ENCODE results near the gene ATXN2. TPM values are rescaled to one million over a fixed set of nuclear protein-coding genes. Genes with fewer than 3 reads are reported as not detected.

Gene ATXN2
- total and polyA plus RNA-seq, 2 experiments from 2014 or later = 19.2 to 56.4 TPM

GRCh38 chr12:111412830-111413441 is 186.2 kb downstream of the ATXN2 start:
- in situ Hi-C loops (cut with MboI) = no loop called here
- Histone ChIP-seq H2AFZ (no peak overlapping the region), H3K9me2 (ENCODE audit: insufficient read depth) (no peaks in the 10 kb centered on the region), H3K36me3 (ENCODE audit: low read depth) (no peaks in the 10 kb centered on the region), H3K9me3 (ENCODE audit: low read depth) (no peaks in the 10 kb centered on the region), H3F3A (ENCODE audit: insufficient read depth) (peaks cover 74% of the 10 kb centered on the region), H3K4me2 (ENCODE audit: unreplicated experiment) (no peak overlapping the region), H3K9ac (0 out of 2 replicates have a peak overlapping the region, but pooled peaks have one; percentile 7), H3K79me2 (ENCODE audit: insufficient read depth) (peaks cover 99% of the 10 kb centered on the region), H3K4me1 (ENCODE audit: insufficient read depth) (peaks cover 61% of the 10 kb centered on the region), H3K27ac (peak overlapping the region; percentile 84), H4K20me1 (ENCODE audit: insufficient read depth) (no peaks in the 10 kb centered on the region), H3K27me3 (replicated peaks; ENCODE audit: insufficient read depth) (no peaks in the 10 kb centered on the region), H3K4me3 (no peak overlapping the region)
- no peak for TF ChIP-seq EZH2phosphoT487 (IDR thresholded peaks at IDR 0.05; ENCODE audit: insufficient read depth, low read depth)
- TF ChIP-seq EZH2 (IDR thresholded peaks at IDR 0.05; ENCODE audit: insufficient read depth, poor library complexity, severe bottlenecking) = no peak
- DNase-seq = peak; percentile 45
- 60 to 71% methylated on average over 6 of the region's 6 CpGs for WGBS, 2 experiments (ENCODE audit: low coverage in 1 of 2, low lambda C conversion rate in 2 of 2, missing lambda C conversion rate in 2 of 2)

GRCh38 chr12:111412007-111412829 is 186.9 kb downstream of the ATXN2 start:
- no peak for TF ChIP-seq EZH2 (IDR thresholded peaks at IDR 0.05; ENCODE audit: insufficient read depth, poor library complexity, severe bottlenecking)
- TF ChIP-seq EZH2phosphoT487 (IDR thresholded peaks at IDR 0.05; ENCODE audit: insufficient read depth, low read depth) = no peak
- Histone ChIP-seq H3K27ac (peak overlapping the region; percentile 84), H3F3A (ENCODE audit: insufficient read depth) (peaks cover 78% of the 10 kb centered on the region), H3K9me2 (ENCODE audit: insufficient read depth) (no peaks in the 10 kb centered on the region), H3K9ac (peak overlapping the region; percentile 7; the same call in 1 of the 2 replicates), H3K4me1 (ENCODE audit: insufficient read depth) (peaks cover 65% of the 10 kb centered on the region), H3K36me3 (ENCODE audit: low read depth) (no peaks in the 10 kb centered on the region), H3K4me2 (ENCODE audit: unreplicated experiment) (no peak overlapping the region), H2AFZ (no peak overlapping the region), H3K4me3 (no peak overlapping the region), H3K27me3 (replicated peaks; ENCODE audit: insufficient read depth) (no peaks in the 10 kb centered on the region), H4K20me1 (ENCODE audit: insufficient read depth) (no peaks in the 10 kb centered on the region), H3K79me2 (ENCODE audit: insufficient read depth) (peaks cover 99% of the 10 kb centered on the region), H3K9me3 (ENCODE audit: low read depth) (no peaks in the 10 kb centered on the region)
- in situ Hi-C loops (cut with MboI) = no loop called here
- DNase-seq = peak; percentile 17
- 81 to 83% methylated on average over 15 of the region's 15 CpGs for WGBS, 2 experiments (ENCODE audit: low coverage in 1 of 2, low lambda C conversion rate in 2 of 2, missing lambda C conversion rate in 2 of 2)

- Histone ChIP-seq H3K27me3 (replicated peaks; ENCODE audit: insufficient read depth) (no peaks in the 10 kb centered on the region), H3K9me2 (ENCODE audit: insufficient read depth) (no peaks in the 10 kb centered on the region), H4K20me1 (ENCODE audit: insufficient read depth) (no peaks in the 10 kb centered on the region), H3K36me3 (ENCODE audit: low read depth) (no peaks in the 10 kb centered on the region), H3K27ac (peak overlapping the region; percentile 84), H3K4me2 (ENCODE audit: unreplicated experiment) (peak overlapping the region; percentile 84), H3K4me1 (ENCODE audit: insufficient read depth) (peaks cover 65% of the 10 kb centered on the region), H3K9ac (peak overlapping the region; percentile 64), H3K79me2 (ENCODE audit: insufficient read depth) (peaks cover 99% of the 10 kb centered on the region), H3K9me3 (ENCODE audit: low read depth) (no peaks in the 10 kb centered on the region), H3F3A (ENCODE audit: insufficient read depth) (peaks cover 70% of the 10 kb centered on the region), H3K4me3 (no peak overlapping the region), H2AFZ (no peak overlapping the region)
- DNase-seq = peak; percentile 12
- in situ Hi-C loops (cut with MboI) = no loop called here
- 92 to 93% methylated on average over 8 of the region's 8 CpGs for WGBS, 2 experiments (ENCODE audit: low coverage in 1 of 2, low lambda C conversion rate in 2 of 2, missing lambda C conversion rate in 2 of 2)
- no peak for TF ChIP-seq EZH2phosphoT487 (IDR thresholded peaks at IDR 0.05; ENCODE audit: insufficient read depth, low read depth)
- TF ChIP-seq EZH2 (IDR thresholded peaks at IDR 0.05; ENCODE audit: insufficient read depth, poor library complexity, severe bottlenecking) = no peak
Observed at GRCh38 chr12:111411185-111411764, 187.8 kb downstream of the ATXN2 start.

- no peaks in the 10 kb centered on the region for H3K36me3 ChIP-seq (ENCODE audit: low read depth)
- in situ Hi-C loops (cut with MboI) = no loop called here
- peak overlapping the region; percentile 84 for H3K27ac ChIP-seq
- peak; percentile 79 for DNase-seq
- H3K79me2 ChIP-seq (ENCODE audit: insufficient read depth) = peaks cover 96% of the 10 kb centered on the region
- H2AFZ ChIP-seq = no peak overlapping the region
- peak overlapping the region; percentile 93; the same call in 1 of the 2 replicates for H3K4me3 ChIP-seq
- peaks cover 65% of the 10 kb centered on the region for H3K4me1 ChIP-seq (ENCODE audit: insufficient read depth)
- WGBS, 2 experiments (ENCODE audit: low coverage in 1 of 2, low lambda C conversion rate in 2 of 2, missing lambda C conversion rate in 2 of 2) = 52 to 57% methylated on average over 12 of the region's 12 CpGs
- TF ChIP-seq EZH2 (IDR thresholded peaks at IDR 0.05; ENCODE audit: insufficient read depth, poor library complexity, severe bottlenecking) (no peak), EZH2phosphoT487 (IDR thresholded peaks at IDR 0.05; ENCODE audit: insufficient read depth, low read depth) (no peak)
- H3K4me2 ChIP-seq (ENCODE audit: unreplicated experiment) = peak overlapping the region; percentile 84
- H3K9ac ChIP-seq = peak overlapping the region; percentile 64
- peaks cover 66% of the 10 kb centered on the region for H3F3A ChIP-seq (ENCODE audit: insufficient read depth)
- no peaks in the 10 kb centered on the region for H4K20me1 ChIP-seq (ENCODE audit: insufficient read depth)
- no peaks in the 10 kb centered on the region for H3K9me2 ChIP-seq (ENCODE audit: insufficient read depth)
- no peaks in the 10 kb centered on the region for H3K9me3 ChIP-seq (ENCODE audit: low read depth)
- H3K27me3 ChIP-seq (replicated peaks; ENCODE audit: insufficient read depth) = no peaks in the 10 kb centered on the region
Observed at GRCh38 chr12:111410431-111411184, 188.5 kb downstream of the ATXN2 start.
